Activated CD4-positive, alpha-beta T cell treated with anti-CD3 and anti-CD28 coated beads, Interleukin-2, amount 10 ng/mL, durations not matched to agents 24 days and 14 days (primary cell): ENCODE data around the gene CYP4F8. TPM values are rescaled to one million over a fixed set of nuclear protein-coding genes. Genes with fewer than 3 reads are reported as not detected.
"Not testable (repeated sequence)": the region's sequence is repeated elsewhere in the genome, so short reads cannot be mapped to it uniquely, and the experiment has no call there.

Experiments
- DNase-seq: peaks from one replicate; pipeline ENCODE4 v3.0.0; 2022
- H3K27ac Mint-ChIP-seq: one replicate; pipeline ENCODE4 v1.8.0; 2022; ENCODE audit warnings: mild to moderate bottlenecking, mixed read lengths
- H3K27me3 Mint-ChIP-seq: one replicate; pipeline ENCODE4 v1.8.0; 2022; ENCODE audit warnings: mixed read lengths
- H3K36me3 Mint-ChIP-seq: one replicate; pipeline ENCODE4 v1.8.0; 2022; ENCODE audit warnings: low read depth, mild to moderate bottlenecking, mixed read lengths
- H3K4me1 Mint-ChIP-seq: one replicate; pipeline ENCODE4 v1.8.0; 2021; ENCODE audit warnings: mixed read lengths
- H3K4me3 Mint-ChIP-seq: one replicate; pipeline ENCODE4 v1.8.0; 2022; ENCODE audit warnings: mild to moderate bottlenecking, moderate library complexity, mixed read lengths
- H3K9me3 Mint-ChIP-seq: one replicate; pipeline ENCODE4 v1.8.0; 2021; ENCODE audit warnings: mixed read lengths
- intact Hi-C: fragments of 100-400 bp; cut with micrococcal nuclease; formaldehyde crosslinking; loops from one replicate; pipeline ENCODE4 v1.15.1; 2023
- total RNA-seq: library from RNA; stranded (reverse); gene quantifications from 2 replicates; pipeline ENCODE4 v1.2.3, GENCODE V29; 2022

The CYP4F8 gene
- total RNA-seq, 1 donor from 2014 or later = not detected

GRCh38 chr19:15593766-15594165 is 21.3 kb upstream of the CYP4F8 start:
- intact Hi-C loops, H3K4me3 Mint-ChIP-seq, DNase-seq, H3K9me3 Mint-ChIP-seq, H3K4me1 Mint-ChIP-seq, H3K36me3 Mint-ChIP-seq, H3K27ac Mint-ChIP-seq, H3K27me3 Mint-ChIP-seq: not testable (repeated sequence)

GRCh38 chr19:15595069-15595468 is 19.9 kb upstream of the CYP4F8 start:
- DNase-seq = no peak
- Mint-ChIP-seq H3K27ac (no peak overlapping the region), H3K9me3 (peaks cover 8% of the 10 kb centered on the region)

GRCh38 chr19:15607978-15608925 is 6.8 kb upstream of the CYP4F8 start:
- H3K9me3 Mint-ChIP-seq, H3K36me3 Mint-ChIP-seq: not testable (repeated sequence)

More at GRCh38 chr19:15595069-15595468, 19.9 kb upstream of the CYP4F8 start:
- intact Hi-C loops = no loop called here
- H3K4me3 Mint-ChIP-seq = no peak overlapping the region
- H3K4me1 Mint-ChIP-seq = no peaks in the 10 kb centered on the region
- H3K27me3 Mint-ChIP-seq = peaks cover 5% of the 10 kb centered on the region
- H3K36me3 Mint-ChIP-seq = no peaks in the 10 kb centered on the region

GRCh38 chr19:15609261-15609660 is 5.8 kb upstream of the CYP4F8 start:
- Mint-ChIP-seq H3K27me3 (no peaks in the 10 kb centered on the region), H3K4me1 (no peaks in the 10 kb centered on the region), H3K4me3 (no peak overlapping the region), H3K9me3 (no peaks in the 10 kb centered on the region), H3K36me3 (no peaks in the 10 kb centered on the region), H3K27ac (no peak overlapping the region)
- intact Hi-C loops = no loop called here
- DNase-seq = no peak

More at GRCh38 chr19:15607978-15608925, 6.8 kb upstream of the CYP4F8 start:
- H3K27ac Mint-ChIP-seq, intact Hi-C loops, DNase-seq, H3K4me3 Mint-ChIP-seq, H3K27me3 Mint-ChIP-seq, H3K4me1 Mint-ChIP-seq: not testable (repeated sequence)

- Mint-ChIP-seq H3K36me3 (no peaks in the 10 kb centered on the region), H3K4me1 (no peaks in the 10 kb centered on the region), H3K27me3 (no peaks in the 10 kb centered on the region), H3K9me3 (no peaks in the 10 kb centered on the region), H3K27ac (no peak overlapping the region), H3K4me3 (no peak overlapping the region)
- intact Hi-C loops = no loop called here
- no peak for DNase-seq
These were observed 2.7 kb upstream of the CYP4F8 start for GRCh38 chr19:15612342-15612741.

GRCh38 chr19:15613338-15613737 is 1.7 kb upstream of the CYP4F8 start:
- H3K27me3 Mint-ChIP-seq = no peaks in the 10 kb centered on the region
- no peaks in the 10 kb centered on the region for H3K9me3 Mint-ChIP-seq
- H3K27ac Mint-ChIP-seq = no peak overlapping the region
- no peak for DNase-seq
- intact Hi-C loops = no loop called here
- H3K4me1 Mint-ChIP-seq = no peaks in the 10 kb centered on the region
- no peaks in the 10 kb centered on the region for H3K36me3 Mint-ChIP-seq
- H3K4me3 Mint-ChIP-seq = no peak overlapping the region

- H3K36me3 Mint-ChIP-seq = no peaks in the 10 kb centered on the region
- no peak overlapping the region for H3K4me3 Mint-ChIP-seq
- H3K27ac Mint-ChIP-seq = no peak overlapping the region
- no peaks in the 10 kb centered on the region for H3K9me3 Mint-ChIP-seq
- no peak for DNase-seq
- intact Hi-C loops = no loop called here
- no peaks in the 10 kb centered on the region for H3K27me3 Mint-ChIP-seq
- no peaks in the 10 kb centered on the region for H3K4me1 Mint-ChIP-seq
These were observed 508 bp downstream of the CYP4F8 start for GRCh38 chr19:15615526-15615925.

- intact Hi-C loops = no loop called here
- no peaks in the 10 kb centered on the region for H3K4me1 Mint-ChIP-seq
- no peak overlapping the region for H3K4me3 Mint-ChIP-seq
- H3K36me3 Mint-ChIP-seq = no peaks in the 10 kb centered on the region
- H3K27ac Mint-ChIP-seq = no peak overlapping the region
- no peaks in the 10 kb centered on the region for H3K27me3 Mint-ChIP-seq
- H3K9me3 Mint-ChIP-seq = no peaks in the 10 kb centered on the region
- DNase-seq = no peak
These were observed 1.2 kb downstream of the CYP4F8 start for GRCh38 chr19:15616183-15616582.

- H3K27ac Mint-ChIP-seq = no peak overlapping the region
- no peaks in the 10 kb centered on the region for H3K36me3 Mint-ChIP-seq
- H3K4me1 Mint-ChIP-seq = no peaks in the 10 kb centered on the region
- no peaks in the 10 kb centered on the region for H3K27me3 Mint-ChIP-seq
- no peaks in the 10 kb centered on the region for H3K9me3 Mint-ChIP-seq
- no peak for DNase-seq
- intact Hi-C loops = no loop called here
- H3K4me3 Mint-ChIP-seq = no peak overlapping the region
These were observed 1.7 kb downstream of the CYP4F8 start for GRCh38 chr19:15616627-15617270.

GRCh38 chr19:15618321-15618720 is 3.3 kb downstream of the CYP4F8 start:
- H3K27me3 Mint-ChIP-seq = peaks cover 2% of the 10 kb centered on the region
- no peak overlapping the region for H3K4me3 Mint-ChIP-seq
- H3K4me1 Mint-ChIP-seq = no peaks in the 10 kb centered on the region
- H3K36me3 Mint-ChIP-seq = no peaks in the 10 kb centered on the region
- H3K27ac Mint-ChIP-seq = no peak overlapping the region
- DNase-seq = no peak
- intact Hi-C loops = no loop called here
- no peaks in the 10 kb centered on the region for H3K9me3 Mint-ChIP-seq

GRCh38 chr19:15621801-15622200 is 6.8 kb downstream of the CYP4F8 start:
- H3K27ac Mint-ChIP-seq = no peak overlapping the region
- no peaks in the 10 kb centered on the region for H3K9me3 Mint-ChIP-seq
- H3K36me3 Mint-ChIP-seq = no peaks in the 10 kb centered on the region
- H3K4me3 Mint-ChIP-seq = no peak overlapping the region
- H3K4me1 Mint-ChIP-seq = no peaks in the 10 kb centered on the region
- intact Hi-C loops = loop anchor here (10.0 kb wide), 1 partner anchor 423 kb away; no protein-coding TSS in a partner anchor
- no peak for DNase-seq
- H3K27me3 Mint-ChIP-seq = peaks cover 5% of the 10 kb centered on the region

GRCh38 chr19:15622991-15623390 is 8.0 kb downstream of the CYP4F8 start:
- intact Hi-C loops = loop anchor here (10.0 kb wide), 1 partner anchor 422 kb away; no protein-coding TSS in a partner anchor
- H3K27ac Mint-ChIP-seq = no peak overlapping the region
- H3K36me3 Mint-ChIP-seq = no peaks in the 10 kb centered on the region
- H3K9me3 Mint-ChIP-seq = no peaks in the 10 kb centered on the region
- H3K4me1 Mint-ChIP-seq = no peaks in the 10 kb centered on the region
- H3K4me3 Mint-ChIP-seq = no peak overlapping the region
- H3K27me3 Mint-ChIP-seq = peaks cover 5% of the 10 kb centered on the region
- DNase-seq = no peak

- no peaks in the 10 kb centered on the region for H3K4me1 Mint-ChIP-seq
- H3K27me3 Mint-ChIP-seq = peaks cover 5% of the 10 kb centered on the region
- H3K9me3 Mint-ChIP-seq = no peaks in the 10 kb centered on the region
- H3K27ac Mint-ChIP-seq = no peak overlapping the region
- H3K4me3 Mint-ChIP-seq = no peak overlapping the region
- DNase-seq = peak; percentile 68
- intact Hi-C loops = loop anchor here (10.0 kb wide), 1 partner anchor 421 kb away; no protein-coding TSS in a partner anchor
- no peaks in the 10 kb centered on the region for H3K36me3 Mint-ChIP-seq
These were observed 8.8 kb downstream of the CYP4F8 start for GRCh38 chr19:15623711-15624318.
